ENCODE measurements around the gene DNAH9.

Gene DNAH9

DNA sequence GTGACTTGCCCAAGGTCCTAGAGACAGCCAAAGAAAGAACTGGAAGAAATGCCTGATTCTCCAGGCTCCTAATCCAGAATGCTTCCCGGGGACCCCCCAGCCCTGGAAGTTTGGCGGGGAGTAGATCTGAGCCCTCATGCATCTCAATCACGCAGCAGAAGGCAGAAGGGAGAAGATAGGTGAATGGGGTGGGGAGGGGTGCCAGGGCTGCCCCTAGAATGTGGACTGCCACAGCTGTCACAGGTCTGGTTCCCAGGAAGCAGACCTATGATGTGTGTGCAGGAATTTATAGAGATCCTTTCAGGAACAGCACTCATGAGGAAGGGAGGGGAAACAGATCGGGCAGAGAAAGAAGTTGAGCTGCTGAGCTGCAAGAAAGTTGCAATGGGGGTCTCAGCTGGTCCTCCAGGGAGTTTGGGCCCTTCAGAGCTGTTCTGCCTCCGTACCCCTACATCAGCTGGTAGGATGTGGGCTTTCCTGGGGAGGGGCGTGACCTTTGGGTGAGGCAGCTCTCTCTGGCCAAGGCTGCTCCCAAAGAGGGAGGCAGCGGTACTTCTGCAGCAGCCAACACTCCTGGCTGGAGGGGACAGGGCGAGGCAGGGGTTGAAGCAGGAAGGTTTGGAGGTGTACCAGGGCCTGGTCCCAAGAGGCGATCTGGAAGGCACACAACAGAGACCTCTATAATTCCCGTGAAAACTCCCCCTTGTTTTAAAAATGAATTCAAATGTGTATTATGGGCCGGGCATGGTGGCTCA is 43.4 kb downstream of the DNAH9 start:
- TF ChIP-seq POLR2AphosphoS5 (IDR thresholded peaks at IDR 0.05; ENCODE audit: low read depth, low read length) (no peak), TAF1 (IDR thresholded peaks at IDR 0.05; ENCODE audit: low read depth, low read length) (no peak), SPI1 (IDR thresholded peaks at IDR 0.05; ENCODE audit: low read depth, low read length) (no peak), PAX5 (IDR thresholded peaks at IDR 0.05; ENCODE audit: insufficient read depth, low read length, severe bottlenecking) (no peak), POU2F2 (IDR thresholded peaks at IDR 0.05; ENCODE audit: low read depth, low read length) (no peak), POLR2A (IDR thresholded peaks at IDR 0.05; ENCODE audit: low read depth, low read length) (no peak)
- DNase-seq (ENCODE audit: insufficient read length, low spot score) (no peak), FAIRE-seq (no peak)

DNA sequence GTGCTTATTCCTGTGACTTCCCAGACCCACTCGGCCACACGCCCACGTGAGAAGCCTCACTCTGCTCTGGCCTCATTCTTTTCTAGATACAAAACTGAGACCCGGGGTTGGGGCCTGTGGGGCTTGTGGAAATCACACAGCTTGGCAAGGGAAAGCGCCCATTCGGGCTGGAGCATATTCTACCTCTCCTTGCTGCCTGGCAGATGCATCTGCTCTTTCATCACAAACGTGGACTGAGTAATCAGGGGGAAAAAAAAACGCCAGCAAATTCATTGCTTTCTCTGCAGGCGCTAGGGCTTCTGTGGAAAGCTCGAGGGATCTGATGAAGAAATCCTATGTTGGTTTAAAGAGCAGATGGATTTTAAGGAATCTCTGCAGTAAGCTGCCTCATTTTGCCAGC is 44.4 kb downstream of the DNAH9 start:
- no peak for DNase-seq (ENCODE audit: insufficient read length, low spot score)
- no peak for FAIRE-seq
- TF ChIP-seq POLR2AphosphoS5 (IDR thresholded peaks at IDR 0.05; ENCODE audit: low read depth, low read length) (no peak), POU2F2 (IDR thresholded peaks at IDR 0.05; ENCODE audit: low read depth, low read length) (no peak), SPI1 (IDR thresholded peaks at IDR 0.05; ENCODE audit: low read depth, low read length) (no peak), PAX5 (IDR thresholded peaks at IDR 0.05; ENCODE audit: insufficient read depth, low read length, severe bottlenecking) (no peak), POLR2A (IDR thresholded peaks at IDR 0.05; ENCODE audit: low read depth, low read length) (no peak), TAF1 (IDR thresholded peaks at IDR 0.05; ENCODE audit: low read depth, low read length) (no peak)

DNA sequence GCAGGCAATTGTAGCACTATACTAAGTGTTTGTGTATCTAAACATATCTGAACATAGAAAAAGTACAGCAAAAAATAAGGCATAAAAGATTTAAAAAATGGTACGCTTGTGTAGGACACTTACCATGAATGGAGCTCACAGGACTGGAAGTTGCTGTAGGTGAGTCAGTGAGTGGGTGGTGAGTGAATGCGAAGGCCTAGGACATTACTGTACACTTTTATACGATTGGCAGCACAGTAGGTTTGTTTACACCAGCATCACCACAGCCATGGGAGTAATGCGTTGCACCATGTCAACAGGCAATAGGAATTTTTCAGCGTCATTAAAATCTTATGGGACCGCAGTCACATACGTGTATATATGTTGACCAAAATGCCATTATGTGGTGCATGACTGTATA is 45.6 kb downstream of the DNAH9 start:
- DNase-seq (ENCODE audit: insufficient read length, low spot score), result no peak

DNA sequence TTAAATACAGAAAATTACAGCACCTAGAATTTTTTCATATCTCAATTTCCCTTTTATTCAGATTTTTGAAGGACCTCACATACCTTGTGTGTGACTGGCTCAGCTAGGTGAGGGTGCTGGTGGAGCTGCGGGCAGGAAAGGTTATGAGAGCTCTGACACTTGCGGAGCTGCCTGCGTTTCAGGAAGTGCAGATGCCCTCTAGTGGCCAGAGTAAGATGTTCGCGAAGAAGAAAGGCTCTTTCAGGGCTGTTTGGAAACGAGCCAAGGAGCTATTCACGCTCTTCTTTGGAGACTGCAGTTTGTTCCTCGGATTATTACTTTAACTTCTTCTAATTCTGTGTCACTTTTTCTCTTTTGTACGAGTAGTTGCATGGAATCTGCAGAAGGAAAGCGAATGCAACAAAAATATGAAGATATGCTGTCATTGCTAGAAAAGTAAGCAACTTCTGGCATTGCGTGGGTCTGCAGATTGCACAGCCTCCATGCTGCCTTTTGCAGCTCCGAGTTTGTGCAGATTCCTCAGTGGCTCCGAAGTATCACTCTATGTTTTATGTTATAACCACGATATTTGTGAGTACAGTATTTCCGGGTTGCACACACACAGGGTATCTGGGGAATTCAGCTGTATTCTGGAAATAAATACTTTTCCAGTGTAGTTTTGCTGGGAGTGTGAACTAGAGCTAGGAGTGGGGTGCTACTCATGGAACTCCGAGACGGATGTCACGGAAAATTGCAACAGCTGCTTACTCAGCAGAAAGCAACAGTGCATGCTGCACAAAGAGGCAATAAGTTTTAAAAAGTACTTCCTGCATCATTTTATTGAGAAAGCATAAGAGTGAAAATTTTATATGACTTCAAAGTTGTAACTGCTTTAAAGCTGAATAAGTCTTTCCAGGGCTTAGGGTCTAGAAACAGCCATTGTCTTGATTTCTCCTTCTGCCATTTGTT is 46.3 kb downstream of the DNAH9 start:
- FAIRE-seq (no peak), DNase-seq (ENCODE audit: insufficient read length, low spot score) (peak; percentile 40)
- peak; percentile 76 for TF ChIP-seq SPI1 (IDR thresholded peaks at IDR 0.05; ENCODE audit: low read depth, low read length)
- no peak for TF ChIP-seq PAX5 (IDR thresholded peaks at IDR 0.05; ENCODE audit: insufficient read depth, low read length, severe bottlenecking)

More for the DNA sequence above, 45.6 kb downstream of the DNAH9 start:
- TF ChIP-seq POLR2AphosphoS5 (IDR thresholded peaks at IDR 0.05; ENCODE audit: low read depth, low read length) (no peak), TAF1 (IDR thresholded peaks at IDR 0.05; ENCODE audit: low read depth, low read length) (no peak)
- no peak for FAIRE-seq

DNA sequence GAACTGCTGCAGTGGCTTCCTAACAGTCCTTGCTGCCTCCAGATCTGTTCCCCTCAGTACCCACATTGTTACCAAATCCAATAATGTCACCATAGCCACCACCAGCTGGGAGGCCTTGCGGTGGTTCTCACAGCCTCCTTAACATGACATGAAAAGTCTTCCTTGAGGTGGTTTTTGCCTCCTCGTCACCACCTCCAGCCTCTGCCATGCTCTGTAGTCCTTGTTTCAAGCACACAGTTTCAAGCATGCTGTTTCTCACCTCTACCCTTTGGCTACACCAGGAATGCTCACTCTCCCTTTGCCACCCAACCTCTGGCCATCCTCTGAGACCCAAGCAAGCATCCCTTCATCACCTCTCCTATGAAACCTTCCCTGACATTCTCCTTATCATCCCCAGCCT is 47.2 kb downstream of the DNAH9 start:
- FAIRE-seq, result no peak
- no peak for DNase-seq (ENCODE audit: insufficient read length, low spot score)
- TF ChIP-seq TAF1 (IDR thresholded peaks at IDR 0.05; ENCODE audit: low read depth, low read length) (no peak), POU2F2 (IDR thresholded peaks at IDR 0.05; ENCODE audit: low read depth, low read length) (no peak), POLR2AphosphoS5 (IDR thresholded peaks at IDR 0.05; ENCODE audit: low read depth, low read length) (no peak), SPI1 (IDR thresholded peaks at IDR 0.05; ENCODE audit: low read depth, low read length) (no peak), POLR2A (IDR thresholded peaks at IDR 0.05; ENCODE audit: low read depth, low read length) (no peak), PAX5 (IDR thresholded peaks at IDR 0.05; ENCODE audit: insufficient read depth, low read length, severe bottlenecking) (no peak)

DNA sequence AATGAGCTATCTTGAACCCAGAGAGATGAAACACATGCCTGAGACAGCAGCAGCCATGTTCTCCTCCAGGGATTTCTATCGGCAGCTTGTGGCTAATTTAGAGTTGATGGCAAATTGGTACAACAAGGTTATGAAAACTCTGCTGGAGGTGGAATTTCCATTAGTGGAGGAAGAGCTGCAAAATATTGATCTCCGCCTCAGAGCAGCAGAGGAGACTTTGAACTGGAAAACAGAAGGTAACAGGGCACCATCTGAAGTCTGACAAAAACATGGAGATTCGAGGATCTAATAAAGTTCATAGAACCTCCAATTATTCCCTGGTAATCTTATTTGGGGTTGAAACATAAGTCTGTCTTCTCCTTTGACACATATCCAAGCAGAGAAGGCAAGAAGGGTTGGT is 52.8 kb downstream of the DNAH9 start:
- no peak for TF ChIP-seq SPI1 (IDR thresholded peaks at IDR 0.05; ENCODE audit: low read depth, low read length)
- TF ChIP-seq TAF1 (IDR thresholded peaks at IDR 0.05; ENCODE audit: low read depth, low read length), result no peak
- TF ChIP-seq POLR2A (IDR thresholded peaks at IDR 0.05; ENCODE audit: low read depth, low read length), result no peak
- no peak for TF ChIP-seq PAX5 (IDR thresholded peaks at IDR 0.05; ENCODE audit: insufficient read depth, low read length, severe bottlenecking)
- no peak for TF ChIP-seq POLR2AphosphoS5 (IDR thresholded peaks at IDR 0.05; ENCODE audit: low read depth, low read length)
- no peak for TF ChIP-seq POU2F2 (IDR thresholded peaks at IDR 0.05; ENCODE audit: low read depth, low read length)
- DNase-seq (ENCODE audit: insufficient read length, low spot score) (no peak), FAIRE-seq (no peak)

DNA sequence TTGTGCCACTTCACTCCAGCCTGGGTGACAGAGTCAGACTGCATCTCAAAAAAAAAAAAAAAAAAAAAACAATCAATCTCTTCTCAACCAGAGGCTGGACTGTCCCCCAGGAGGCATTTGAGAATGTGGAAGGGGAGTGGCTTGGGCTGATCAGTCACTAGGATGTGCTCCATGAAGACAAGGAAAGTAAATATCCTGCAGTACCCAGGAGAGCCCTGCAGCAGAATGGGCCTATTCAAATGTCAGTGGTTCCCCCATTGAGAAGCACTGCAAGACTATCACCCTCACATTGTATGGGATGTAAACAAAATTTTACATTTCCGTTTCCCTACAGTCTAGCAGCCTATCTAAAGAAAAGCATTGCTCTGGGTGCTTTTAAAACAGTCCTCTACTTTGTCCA is 70.3 kb downstream of the DNAH9 start:
- FAIRE-seq, result no peak
- DNase-seq (ENCODE audit: insufficient read length, low spot score), result no peak
- TF ChIP-seq SPI1 (IDR thresholded peaks at IDR 0.05; ENCODE audit: low read depth, low read length) (no peak), POU2F2 (IDR thresholded peaks at IDR 0.05; ENCODE audit: low read depth, low read length) (no peak), POLR2AphosphoS5 (IDR thresholded peaks at IDR 0.05; ENCODE audit: low read depth, low read length) (no peak), TAF1 (IDR thresholded peaks at IDR 0.05; ENCODE audit: low read depth, low read length) (no peak), POLR2A (IDR thresholded peaks at IDR 0.05; ENCODE audit: low read depth, low read length) (no peak), PAX5 (IDR thresholded peaks at IDR 0.05; ENCODE audit: insufficient read depth, low read length, severe bottlenecking) (no peak)

DNA sequence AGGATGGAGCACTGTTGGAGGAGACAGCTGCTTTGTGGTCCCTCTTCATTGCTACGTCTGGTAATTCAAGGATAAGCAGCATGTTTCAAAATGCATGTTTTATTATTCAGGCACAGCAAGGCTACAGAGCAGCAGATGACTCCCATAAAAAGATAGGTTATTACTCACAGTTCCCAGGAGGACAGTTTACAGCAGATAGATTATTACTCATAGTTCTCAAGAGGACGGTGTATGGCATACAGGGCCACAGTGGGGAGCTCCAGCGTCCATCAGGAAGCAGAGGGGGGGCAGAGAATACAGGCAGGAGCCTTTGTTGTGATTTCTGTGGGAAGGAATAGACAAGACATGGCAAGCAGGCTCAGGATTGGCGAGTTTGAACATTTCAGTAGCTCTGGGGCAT is 72.9 kb downstream of the DNAH9 start:
- no peak for TF ChIP-seq PAX5 (IDR thresholded peaks at IDR 0.05; ENCODE audit: insufficient read depth, low read length, severe bottlenecking)
- TF ChIP-seq POLR2A (IDR thresholded peaks at IDR 0.05; ENCODE audit: low read depth, low read length), result no peak
- DNase-seq (ENCODE audit: insufficient read length, low spot score) (no peak), FAIRE-seq (no peak)

DNA sequence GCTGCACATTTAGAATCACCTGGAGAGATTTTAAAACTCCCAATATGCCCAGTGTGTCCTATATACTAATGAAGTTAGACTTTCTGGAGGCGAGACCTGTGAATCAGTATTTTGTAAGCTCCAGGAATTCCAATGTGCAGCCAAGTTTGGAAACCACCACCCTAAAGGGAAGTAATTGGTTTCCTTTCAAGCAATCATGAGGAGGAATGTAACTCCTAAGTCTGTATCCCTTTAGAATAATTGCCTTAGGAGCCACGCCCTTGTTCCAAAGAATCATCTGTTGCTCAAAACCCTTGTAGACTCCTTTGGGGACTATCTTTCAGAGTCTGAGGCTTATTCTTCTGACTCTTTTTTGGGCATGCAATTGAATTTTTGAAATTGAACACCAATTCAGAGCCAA is 84.4 kb downstream of the DNAH9 start:
- TF ChIP-seq TAF1 (IDR thresholded peaks at IDR 0.05; ENCODE audit: low read depth, low read length) (no peak), POLR2A (IDR thresholded peaks at IDR 0.05; ENCODE audit: low read depth, low read length) (no peak), SPI1 (IDR thresholded peaks at IDR 0.05; ENCODE audit: low read depth, low read length) (no peak), POLR2AphosphoS5 (IDR thresholded peaks at IDR 0.05; ENCODE audit: low read depth, low read length) (no peak), POU2F2 (IDR thresholded peaks at IDR 0.05; ENCODE audit: low read depth, low read length) (no peak), PAX5 (IDR thresholded peaks at IDR 0.05; ENCODE audit: insufficient read depth, low read length, severe bottlenecking) (no peak)
- FAIRE-seq, result no peak
- DNase-seq (ENCODE audit: insufficient read length, low spot score), result no peak

DNA sequence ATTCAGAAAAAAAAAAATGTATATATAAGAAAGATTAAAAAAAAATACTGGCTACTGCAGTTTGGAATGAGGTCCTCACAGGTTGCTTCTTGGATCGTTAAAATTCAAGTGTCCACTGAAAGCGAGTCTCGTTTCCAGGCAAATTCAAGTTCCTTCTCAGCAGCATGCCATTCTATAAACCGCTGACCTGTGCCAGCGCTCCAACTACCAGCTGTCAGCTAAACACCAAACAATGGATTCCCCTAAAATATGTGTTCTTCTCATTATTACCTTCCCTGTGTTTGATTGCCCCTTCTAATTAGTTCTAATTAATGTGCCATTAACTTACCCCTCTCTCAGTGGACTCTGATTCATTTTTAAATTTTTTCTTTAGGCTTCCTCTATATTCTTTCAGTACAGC is 92.4 kb downstream of the DNAH9 start:
- TF ChIP-seq TAF1 (IDR thresholded peaks at IDR 0.05; ENCODE audit: low read depth, low read length), result no peak
- TF ChIP-seq POLR2AphosphoS5 (IDR thresholded peaks at IDR 0.05; ENCODE audit: low read depth, low read length), result no peak
- TF ChIP-seq POU2F2 (IDR thresholded peaks at IDR 0.05; ENCODE audit: low read depth, low read length), result no peak
- no peak for TF ChIP-seq PAX5 (IDR thresholded peaks at IDR 0.05; ENCODE audit: insufficient read depth, low read length, severe bottlenecking)
- no peak for TF ChIP-seq SPI1 (IDR thresholded peaks at IDR 0.05; ENCODE audit: low read depth, low read length)
- TF ChIP-seq POLR2A (IDR thresholded peaks at IDR 0.05; ENCODE audit: low read depth, low read length), result no peak
- no peak for DNase-seq (ENCODE audit: insufficient read length, low spot score)
- no peak for FAIRE-seq

All from GM12891 (cell line).